CD4-positive, alpha-beta memory T cell (primary cell): ENCODE results near the gene AZIN2. TPM values are rescaled to one million over a fixed set of nuclear protein-coding genes. Genes with fewer than 3 reads are reported as not detected.
A peak's percentile ranks its signal among the peaks of the same experiment; 100 is the strongest.
"Not testable (repeated sequence)": the region's sequence is repeated elsewhere in the genome, so short reads cannot be mapped to it uniquely, and the experiment has no call there.

ENCODE experiments used
- CTCF ChIA-PET: fragments of 350-600 bp; sonication (Branson Sonifier 250); formaldehyde crosslinking; loops from one replicate; lab custom pipeline; 2021; ENCODE audit warnings: inconsistent platforms; ENCODE audit not compliant: partially characterized antibody; lab: Charles Lee
- POLR2A ChIA-PET: fragments of 350-600 bp; sonication (Branson Sonifier 250); formaldehyde crosslinking; loops from one replicate; lab custom pipeline; 2021; ENCODE audit not compliant: partially characterized antibody; lab: Charles Lee
- DNase-seq, 5 donors: peaks; one replicate each; pipeline versions ENCODE4 v3.0.0 to v3.0.0-alpha.2; 2020 to 2022; ENCODE audit warnings: mixed read lengths in 1 of 5
- H3K27ac ChIP-seq: one replicate; pipeline ENCODE4 v1.7.0; 2013; ENCODE audit warnings: low read depth, low read length
- H3K27me3 ChIP-seq: 2 replicates; pipeline ENCODE4 v1.7.0; 2013; ENCODE audit warnings: mild to moderate bottlenecking, low read length, moderate library complexity; ENCODE audit not compliant: insufficient read depth
- H3K36me3 ChIP-seq: 2 replicates; pipeline ENCODE4 v1.7.0; 2013; ENCODE audit warnings: mild to moderate bottlenecking, low read length, moderate library complexity; ENCODE audit not compliant: insufficient read depth
- H3K4me1 ChIP-seq: 2 replicates; pipeline ENCODE4 v1.7.0; 2013; ENCODE audit warnings: mild to moderate bottlenecking, low read length, moderate library complexity; ENCODE audit not compliant: insufficient read depth
- H3K4me3 ChIP-seq, 2 donors: one replicate each; pipeline ENCODE4 v1.7.0; 2013; ENCODE audit warnings: low read length in 2 of 2, mild to moderate bottlenecking in 1 of 2
- H3K9me3 ChIP-seq, 2 donors: one replicate each; pipeline ENCODE4 v1.7.0; 2013; ENCODE audit warnings: low read length in 2 of 2, control low read depth in 1 of 2; ENCODE audit not compliant: control insufficient read depth in 1 of 2
- H3K27ac Mint-ChIP-seq, 7 donors: one replicate each; pipeline ENCODE4 v1.8.0; 2020 to 2021; ENCODE audit warnings: mixed read lengths in 7 of 7, mild to moderate bottlenecking in 6 of 7, inconsistent platforms in 3 of 7, moderate library complexity in 3 of 7
- H3K27me3 Mint-ChIP-seq, 2 donors: one replicate each; pipeline ENCODE4 v1.8.0; 2020 to 2021; ENCODE audit warnings: mixed read lengths in 2 of 2
- H3K36me3 Mint-ChIP-seq, 2 donors: one replicate each; pipeline ENCODE4 v1.8.0; 2020 to 2021; ENCODE audit warnings: mixed read lengths in 2 of 2, inconsistent platforms in 1 of 2, mild to moderate bottlenecking in 1 of 2
- H3K4me1 Mint-ChIP-seq, 4 donors: one replicate each; pipeline ENCODE4 v1.8.0; 2020 to 2021; ENCODE audit warnings: mixed read lengths in 4 of 4, mild to moderate bottlenecking in 1 of 4
- H3K4me3 Mint-ChIP-seq, 8 donors: one replicate each; pipeline ENCODE4 v1.8.0; 2020 to 2021; ENCODE audit warnings: mixed read lengths in 8 of 8, mild to moderate bottlenecking in 7 of 8, moderate library complexity in 6 of 8, inconsistent platforms in 3 of 8
- H3K9me3 Mint-ChIP-seq, 8 donors: one replicate each; pipeline ENCODE4 v1.8.0; 2020 to 2021; ENCODE audit warnings: mixed read lengths in 8 of 8, mild to moderate bottlenecking in 5 of 8, inconsistent platforms in 3 of 8, moderate library complexity in 1 of 8
- intact Hi-C: fragments of 100-400 bp; cut with micrococcal nuclease; formaldehyde crosslinking; loops from one replicate; pipeline ENCODE4 v1.15.1; 2023
- polyA plus RNA-seq, 2 donors: library from polyadenylated mRNA; unstranded; fragments of 300-500 nt; fragmentation: Illumina TruSeq; gene quantifications; one replicate each; pipeline ENCODE4 v1.2.3, GENCODE V29; 2021
- total RNA-seq, 2 experiments: library from RNA; stranded (reverse); gene quantifications; one replicate each; pipeline ENCODE4 v1.2.3, GENCODE V29; 2021

AZIN2 gene
- total and polyA plus RNA-seq, 4 experiments from 2014 or later = 5.4 to 8.0 (median 6.8) TPM

GRCh38 chr1:33122483-33123178 is 41.7 kb downstream of the AZIN2 start:
- ChIA-PET CTCF (interaction anchor here (1.3 kb wide), 1 partner anchor 27 kb away, joined by 4 read pairs; no protein-coding TSS in a partner anchor), POLR2A (interaction anchor here (0.9 kb wide), 1 partner anchor 59 kb away, joined by 3 read pairs; the partner anchor contains the start of gene TRIM62)
- no peaks in the 10 kb centered on the region for H3K27me3 ChIP-seq
- peaks cover 6 to 15% of the 10 kb centered on the region in 2 donors for H3K36me3 Mint-ChIP-seq
- no peak overlapping the region for H3K27ac ChIP-seq
- H3K4me1 ChIP-seq = peaks cover 14% of the 10 kb centered on the region
- H3K4me3 Mint-ChIP-seq = peak overlapping the region in 1 of 8 donors; percentile 39
- no peaks in the 10 kb centered on the region for H3K9me3 ChIP-seq
- no peak for DNase-seq
- H3K27ac Mint-ChIP-seq = no peak overlapping the region
- no peaks in the 10 kb centered on the region for H3K9me3 Mint-ChIP-seq
- H3K4me1 Mint-ChIP-seq = peaks cover 13 to 23% (median 19%) of the 10 kb centered on the region in 4 donors
- no peaks in the 10 kb centered on the region for H3K36me3 ChIP-seq
- intact Hi-C loops = no loop called here
- no peak overlapping the region for H3K4me3 ChIP-seq
- no peaks in the 10 kb centered on the region for H3K27me3 Mint-ChIP-seq

DNA sequence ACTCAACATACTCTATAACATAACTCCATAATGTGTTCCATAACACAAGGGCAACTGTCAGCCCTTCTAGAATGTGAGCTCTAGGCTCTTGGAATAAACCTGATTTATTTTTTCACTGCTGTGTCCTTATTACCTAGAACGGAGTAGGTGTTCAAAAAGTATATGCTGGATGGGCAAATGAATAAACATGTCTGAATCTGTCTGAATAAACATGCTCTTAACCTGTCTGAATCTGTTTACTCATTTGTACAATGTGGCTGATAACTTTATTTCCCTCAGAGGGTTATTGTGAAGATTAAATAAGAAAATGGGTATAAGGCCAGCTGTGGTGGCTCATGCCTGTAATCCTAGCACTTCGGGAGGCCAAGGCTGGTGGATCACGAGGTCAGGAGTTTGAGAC is 42.3 kb downstream of the AZIN2 start:
- H3K9me3 Mint-ChIP-seq = no peaks in the 10 kb centered on the region
- peaks cover 6 to 15% of the 10 kb centered on the region in 2 donors for H3K36me3 Mint-ChIP-seq
- POLR2A ChIA-PET = interaction anchor here (0.9 kb wide), 1 partner anchor 58 kb away, joined by 3 read pairs; the partner anchor contains the start of gene TRIM62
- H3K27me3 Mint-ChIP-seq = no peaks in the 10 kb centered on the region
- no peak overlapping the region for H3K27ac Mint-ChIP-seq
- no peak overlapping the region for H3K4me3 ChIP-seq
- peaks cover 13 to 27% (median 19%) of the 10 kb centered on the region in 4 donors for H3K4me1 Mint-ChIP-seq
- H3K27ac ChIP-seq = no peak overlapping the region
- intact Hi-C loops = no loop called here
- no peak overlapping the region for H3K4me3 Mint-ChIP-seq
- no peaks in the 10 kb centered on the region for H3K36me3 ChIP-seq
- no peak for DNase-seq
- no peaks in the 10 kb centered on the region for H3K9me3 ChIP-seq
- peaks cover 20% of the 10 kb centered on the region for H3K4me1 ChIP-seq
- CTCF ChIA-PET = interaction anchor here (1.3 kb wide), 1 partner anchor 28 kb away, joined by 4 read pairs; no protein-coding TSS in a partner anchor
- H3K27me3 ChIP-seq = no peaks in the 10 kb centered on the region

- intact Hi-C loops = loop anchor here (5.0 kb wide), 4 partner anchors 223 to 472 kb away; partner anchors contain the start of genes RBBP4, S100PBP, YARS1 and ZBTB8OS
Observed at GRCh38 chr1:33124647-33125046, 43.7 kb downstream of the AZIN2 start.

GRCh38 chr1:33126411-33127000 is 45.6 kb downstream of the AZIN2 start:
- POLR2A ChIA-PET = interaction anchor here (0.6 to 3.2 kb wide), 37 partner anchors 9 to 1182 kb away, joined by 3 to 99 read pairs (median 5); partner anchors contain the start of genes AZIN2, RBBP4, RNF19B and S100PBP
- CTCF ChIA-PET = interaction anchor here (0.7 to 4.5 kb wide), 35 partner anchors 9 to 345 kb away, joined by 3 to 42 read pairs (median 4); partner anchors contain the start of genes AZIN2, TRIM62 and ZSCAN20
- Mint-ChIP-seq H3K4me1 (peaks cover 32 to 54% (median 43%) of the 10 kb centered on the region in 4 donors), H3K36me3 (peaks cover 6 to 16% of the 10 kb centered on the region in 2 donors), H3K27me3 (no peaks in the 10 kb centered on the region), H3K4me3 (peak overlapping the region; percentile 92 to 97 (median 95)), H3K27ac (peak overlapping the region; percentile 96 to 99 (median 98)), H3K9me3 (peaks cover 0 to 2% (median 0%) of the 10 kb centered on the region in 8 donors)
- Histone ChIP-seq H3K4me1 (peaks cover 34% of the 10 kb centered on the region), H3K4me3 (peak overlapping the region; percentile 63 to 92), H3K27me3 (no peaks in the 10 kb centered on the region), H3K9me3 (no peaks in the 10 kb centered on the region), H3K27ac (peak overlapping the region; percentile 84), H3K36me3 (no peaks in the 10 kb centered on the region)
- intact Hi-C loops = loop anchor here (2.0 to 5.0 kb wide), 5 partner anchors 128 to 474 kb away; partner anchors contain the start of genes RBBP4, S100PBP, YARS1 and ZBTB8OS
- no peak for DNase-seq

More at GRCh38 chr1:33124647-33125046, 43.7 kb downstream of the AZIN2 start:
- H3K27ac ChIP-seq, H3K9me3 Mint-ChIP-seq, H3K27me3 Mint-ChIP-seq, H3K4me3 Mint-ChIP-seq, H3K9me3 ChIP-seq, H3K4me3 ChIP-seq, H3K36me3 ChIP-seq, H3K27me3 ChIP-seq, DNase-seq: not testable (repeated sequence)
- Mint-ChIP-seq H3K27ac (peak overlapping the region in 3 of 7 donors; percentile 35 to 85 (median 53)), H3K4me1 (peaks cover 26 to 41% (median 33%) of the 10 kb centered on the region in 4 donors), H3K36me3 (peaks cover 6 to 15% of the 10 kb centered on the region in 2 donors)
- H3K4me1 ChIP-seq = peaks cover 34% of the 10 kb centered on the region
- CTCF ChIA-PET = interaction anchor here (4.5 kb wide), 1 partner anchor 29 kb away, joined by 42 read pairs; no protein-coding TSS in a partner anchor
- POLR2A ChIA-PET = interaction anchor here (0.6 to 0.7 kb wide), 2 partner anchors 57 kb away, joined by 3 read pairs; partner anchors contain the start of gene TRIM62

- H3K4me3 Mint-ChIP-seq = peak overlapping the region; percentile 92 to 97 (median 95)
- CTCF ChIA-PET = interaction anchor here (0.7 to 4.5 kb wide), 36 partner anchors 8 to 344 kb away, joined by 3 to 42 read pairs (median 4); partner anchors contain the start of genes AZIN2, TRIM62 and ZSCAN20
- peaks cover 32 to 58% (median 44%) of the 10 kb centered on the region in 4 donors for H3K4me1 Mint-ChIP-seq
- peaks cover 34% of the 10 kb centered on the region for H3K4me1 ChIP-seq
- peak overlapping the region; percentile 83 to 92 for H3K4me3 ChIP-seq
- peak overlapping the region; percentile 96 to 99 (median 98) for H3K27ac Mint-ChIP-seq
- H3K36me3 ChIP-seq = no peaks in the 10 kb centered on the region
- H3K27me3 ChIP-seq = no peaks in the 10 kb centered on the region
- POLR2A ChIA-PET = interaction anchor here (0.6 to 3.2 kb wide), 38 partner anchors 8 to 1183 kb away, joined by 3 to 99 read pairs (median 5); partner anchors contain the start of genes AZIN2, RBBP4, RNF19B and S100PBP
- peak; percentile 98 to 100 (median 99) for DNase-seq
- H3K36me3 Mint-ChIP-seq = peaks cover 6 to 16% of the 10 kb centered on the region in 2 donors
- no peaks in the 10 kb centered on the region for H3K9me3 ChIP-seq
- no peaks in the 10 kb centered on the region for H3K27me3 Mint-ChIP-seq
- H3K9me3 Mint-ChIP-seq = peaks cover 0 to 2% (median 0%) of the 10 kb centered on the region in 8 donors
- H3K27ac ChIP-seq = peak overlapping the region; percentile 84
- intact Hi-C loops = loop anchor here (1.0 to 5.0 kb wide), 8 partner anchors 28 to 475 kb away; partner anchors contain the start of genes AZIN2, RBBP4, S100PBP and YARS1
Observed at GRCh38 chr1:33127001-33127823, 46.3 kb downstream of the AZIN2 start.

DNA sequence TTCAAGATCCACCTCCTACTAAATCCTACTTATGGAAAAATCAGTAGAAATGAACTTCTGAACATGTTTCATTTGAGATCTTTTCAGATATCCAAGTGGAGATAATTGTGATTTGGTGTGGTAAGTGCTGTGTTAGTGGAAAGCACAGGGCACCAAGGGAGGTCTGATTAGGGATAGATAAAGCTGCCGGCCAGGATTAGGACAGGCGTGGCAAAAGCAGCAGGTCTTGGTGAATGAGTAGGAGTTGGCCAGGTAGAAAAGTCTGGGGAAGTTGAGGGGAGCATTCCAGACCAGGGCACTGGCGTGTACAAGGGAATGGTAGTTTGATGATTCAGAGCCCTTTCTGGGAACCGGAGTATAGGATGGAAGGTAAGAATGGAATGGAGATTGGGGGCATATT is 47.8 kb downstream of the AZIN2 start:
- peak in 1 of 5 donors; percentile 36 for DNase-seq
- Histone ChIP-seq H3K4me1 (peaks cover 34% of the 10 kb centered on the region), H3K4me3 (peak overlapping the region in 1 of 2 donors; percentile 92), H3K36me3 (no peaks in the 10 kb centered on the region), H3K27me3 (no peaks in the 10 kb centered on the region), H3K9me3 (no peaks in the 10 kb centered on the region), H3K27ac (peak overlapping the region; percentile 84)
- ChIA-PET POLR2A (interaction anchor here (1.2 to 3.2 kb wide), 6 partner anchors 9 to 221 kb away, joined by 3 to 99 read pairs (median 14); partner anchors contain the start of genes RNF19B and TRIM62), CTCF (interaction anchor here (0.6 to 4.5 kb wide), 2 partner anchors 23 to 33 kb away, joined by 5 to 42 read pairs; no protein-coding TSS in a partner anchor)
- peaks cover 35 to 62% (median 48%) of the 10 kb centered on the region in 4 donors for H3K4me1 Mint-ChIP-seq
- H3K27me3 Mint-ChIP-seq = no peaks in the 10 kb centered on the region
- H3K27ac Mint-ChIP-seq = peak overlapping the region; percentile 96 to 99 (median 98)
- peaks cover 0 to 2% (median 0%) of the 10 kb centered on the region in 8 donors for H3K9me3 Mint-ChIP-seq
- peaks cover 11 to 18% of the 10 kb centered on the region in 2 donors for H3K36me3 Mint-ChIP-seq
- H3K4me3 Mint-ChIP-seq = peak overlapping the region; percentile 68 to 97 (median 94)
- intact Hi-C loops = loop anchor here (5.0 kb wide), 4 partner anchors 219 to 476 kb away; partner anchors contain the start of genes RBBP4, S100PBP, YARS1 and ZBTB8OS
